GM18502 (cell line): ENCODE results near the gene NINJ2.

ENCODE experiments used
- ATAC-seq: cut with Tn5 transposase; IDR thresholded peaks from one replicate; pipeline ENCODE4 v1.9.1; 2021; ENCODE audit warnings: mild to moderate bottlenecking; ENCODE audit not compliant: unreplicated experiment, poor library complexity

NINJ2 gene

GRCh38 chr12:619346-619745, 43.9 kb downstream of the NINJ2 start:
- no peak for ATAC-seq

GRCh38 chr12:618605-619004, 44.6 kb downstream of the NINJ2 start:
- ATAC-seq: no peak

- ATAC-seq: no peak
Measured at GRCh38 chr12:617304-617915, 45.8 kb downstream of the NINJ2 start.

GRCh38 chr12:615620-616019, 47.6 kb downstream of the NINJ2 start:
- ATAC-seq: no peak

- ATAC-seq: no peak
Measured at GRCh38 chr12:614411-614970, 48.8 kb downstream of the NINJ2 start.

GRCh38 chr12:613996-614395, 49.2 kb downstream of the NINJ2 start:
- ATAC-seq: no peak

- ATAC-seq: no peak
Measured at GRCh38 chr12:612886-613285, 50.4 kb downstream of the NINJ2 start.

GRCh38 chr12:612293-612692, 51.0 kb downstream of the NINJ2 start:
- ATAC-seq: no peak

- ATAC-seq: no peak
Measured at GRCh38 chr12:611721-612120, 51.5 kb downstream of the NINJ2 start.

GRCh38 chr12:608921-609320, 54.3 kb downstream of the NINJ2 start:
- ATAC-seq: no peak

- no peak for ATAC-seq
Measured at GRCh38 chr12:608413-608812, 54.8 kb downstream of the NINJ2 start.

- ATAC-seq: no peak
Measured at GRCh38 chr12:607541-608001, 55.7 kb downstream of the NINJ2 start.

- ATAC-seq: no peak
Measured at GRCh38 chr12:604956-605355, 58.3 kb downstream of the NINJ2 start.

- no peak for ATAC-seq
Measured at GRCh38 chr12:602700-603068, 60.6 kb downstream of the NINJ2 start.

- no peak for ATAC-seq
Measured at GRCh38 chr12:601976-602699, 61.1 kb downstream of the NINJ2 start.

GRCh38 chr12:599756-600155, 63.5 kb downstream of the NINJ2 start:
- ATAC-seq: no peak

GRCh38 chr12:597926-598568, 65.2 kb downstream of the NINJ2 start:
- no peak for ATAC-seq

- no peak for ATAC-seq
Measured at GRCh38 chr12:593396-594270, 69.6 kb downstream of the NINJ2 start.

GRCh38 chr12:592024-592505, 71.2 kb downstream of the NINJ2 start:
- ATAC-seq: no peak
